Progenitor cell of endocrine pancreas (in vitro differentiated cells): Measurements from ENCODE around the gene TMEM266. TPM values are rescaled to one million over a fixed set of nuclear protein-coding genes. Genes with fewer than 3 reads are reported as not detected.
A peak's percentile ranks its signal among the peaks of the same experiment; 100 is the strongest.

Experiments
- DNase-seq: peaks from one replicate; pipeline ENCODE4 v3.0.0; 2021; ENCODE audit warnings: low spot score; ENCODE audit not compliant: unreplicated experiment
- H3K27ac Mint-ChIP-seq: 2 replicates; pipeline ENCODE4 v1.8.0; 2021; ENCODE audit warnings: mild to moderate bottlenecking, moderate library complexity, mixed read lengths
- H3K27me3 Mint-ChIP-seq: 2 replicates; pipeline ENCODE4 v1.8.0; 2021; ENCODE audit warnings: mixed read lengths
- H3K36me3 Mint-ChIP-seq: 2 replicates; pipeline ENCODE4 v1.8.0; 2022; ENCODE audit warnings: mixed read lengths; ENCODE audit not compliant: insufficient read depth
- H3K4me1 Mint-ChIP-seq: 2 replicates; pipeline ENCODE4 v1.8.0; 2021; ENCODE audit warnings: low read depth, mixed read lengths
- H3K4me3 Mint-ChIP-seq: 2 replicates; pipeline ENCODE4 v1.8.0; 2021; ENCODE audit warnings: low read depth, mild to moderate bottlenecking, moderate library complexity, mixed read lengths
- H3K9me3 Mint-ChIP-seq: 2 replicates; pipeline ENCODE4 v1.8.0; 2021; ENCODE audit warnings: low read depth, mixed read lengths
- CTCF ChIP-seq: fragments of 200-600 bp; sonication (generic); IDR thresholded peaks from one replicate; pipeline ENCODE4 v1.5.0; 2021; ENCODE audit warnings: antibody characterized with exemption, mild to moderate bottlenecking; ENCODE audit not compliant: unreplicated experiment
- total RNA-seq: library from RNA; stranded (reverse); gene quantifications from 2 replicates; pipeline ENCODE4 v1.2.1, GENCODE V29; 2021

Gene TMEM266
- total RNA-seq, 1 donor from 2014 or later = 0.50 TPM

- no peak for TF ChIP-seq CTCF
- Mint-ChIP-seq H3K27ac (no peak overlapping the region), H3K27me3 (peaks cover 41% of the 10 kb centered on the region)
Observed at GRCh38 chr15:76190070-76190564, 130.3 kb downstream of the TMEM266 start.

GRCh38 chr15:76190751-76191538 lies 131.2 kb downstream of the TMEM266 start:
- peak; percentile 70 for DNase-seq
- Mint-ChIP-seq H3K4me1 (peaks cover 20% of the 10 kb centered on the region), H3K27ac (no peak overlapping the region), H3K36me3 (no peaks in the 10 kb centered on the region), H3K9me3 (no peaks in the 10 kb centered on the region), H3K4me3 (no peak overlapping the region), H3K27me3 (peaks cover 41% of the 10 kb centered on the region)
- peak; percentile 87 for TF ChIP-seq CTCF

More at GRCh38 chr15:76190070-76190564, 130.3 kb downstream of the TMEM266 start:
- Mint-ChIP-seq H3K9me3 (no peaks in the 10 kb centered on the region), H3K36me3 (no peaks in the 10 kb centered on the region), H3K4me1 (peaks cover 20% of the 10 kb centered on the region), H3K4me3 (no peak overlapping the region)
- no peak for DNase-seq

GRCh38 chr15:76191539-76192244 lies 131.9 kb downstream of the TMEM266 start:
- DNase-seq = no peak
- H3K4me3 Mint-ChIP-seq = no peak overlapping the region
- no peak for TF ChIP-seq CTCF
- H3K27me3 Mint-ChIP-seq = peaks cover 38% of the 10 kb centered on the region
- no peak overlapping the region for H3K27ac Mint-ChIP-seq
- peaks cover 18% of the 10 kb centered on the region for H3K4me1 Mint-ChIP-seq
- H3K9me3 Mint-ChIP-seq = no peaks in the 10 kb centered on the region
- no peaks in the 10 kb centered on the region for H3K36me3 Mint-ChIP-seq

GRCh38 chr15:76192715-76193114 lies 132.9 kb downstream of the TMEM266 start:
- peaks cover 14% of the 10 kb centered on the region for H3K4me1 Mint-ChIP-seq
- no peak overlapping the region for H3K27ac Mint-ChIP-seq
- H3K9me3 Mint-ChIP-seq = no peaks in the 10 kb centered on the region
- peaks cover 38% of the 10 kb centered on the region for H3K27me3 Mint-ChIP-seq
- DNase-seq = no peak
- TF ChIP-seq CTCF = no peak
- no peak overlapping the region for H3K4me3 Mint-ChIP-seq
- H3K36me3 Mint-ChIP-seq = no peaks in the 10 kb centered on the region

- no peaks in the 10 kb centered on the region for H3K36me3 Mint-ChIP-seq
- DNase-seq = no peak
- no peak overlapping the region for H3K4me3 Mint-ChIP-seq
- no peaks in the 10 kb centered on the region for H3K9me3 Mint-ChIP-seq
- peaks cover 28% of the 10 kb centered on the region for H3K27me3 Mint-ChIP-seq
- H3K27ac Mint-ChIP-seq = no peak overlapping the region
- peaks cover 13% of the 10 kb centered on the region for H3K4me1 Mint-ChIP-seq
- no peak for TF ChIP-seq CTCF
Observed at GRCh38 chr15:76193934-76194333, 134.1 kb downstream of the TMEM266 start.
